Measurements from ENCODE around the gene HTR3E.

Gene HTR3E

GRCh38 chr3:184135149-184135910 lies 38.5 kb downstream of the HTR3E start, which contains the start of gene EIF2B5 (continued):
- TF ChIP-seq PRDM10 (tag by site-specific recombination; IDR thresholded peaks at IDR 0.05) (peak; percentile 90), ZNF768 (tag by site-specific recombination; IDR thresholded peaks at IDR 0.05) (no peak), ZNF175 (tag by site-specific recombination; IDR thresholded peaks at IDR 0.05) (no peak), ZBTB48 (tag by site-specific recombination; IDR thresholded peaks at IDR 0.05) (peak; percentile 63), YY2 (tag by site-specific recombination; IDR thresholded peaks at IDR 0.05) (peak; percentile 90), ZNF830 (tag by site-specific recombination; IDR thresholded peaks at IDR 0.05; ENCODE audit: low read depth) (no peak), ZFP37 (tag by site-specific recombination; IDR thresholded peaks at IDR 0.05) (peak; percentile 90), GLIS2 (tag by site-specific recombination; IDR thresholded peaks at IDR 0.05) (peak; percentile 77), SP2 (tag by site-specific recombination; IDR thresholded peaks at IDR 0.05) (peak; percentile 49), SCRT2 (tag by site-specific recombination; IDR thresholded peaks at IDR 0.05) (no peak), ZBTB20 (tag by site-specific recombination; IDR thresholded peaks at IDR 0.05) (peak; percentile 79; the same call in 1 of the 2 replicates), ZBTB21 (tag by site-specific recombination; IDR thresholded peaks at IDR 0.05) (0 out of 2 replicates have a peak, but pooled peaks have one; percentile 10), ZSCAN30 (tag by site-specific recombination; IDR thresholded peaks at IDR 0.05) (peak; percentile 83), SETDB1 (IDR thresholded peaks at IDR 0.05; ENCODE audit: insufficient read length, low read length) (no peak), ZNF398 (tag by site-specific recombination; IDR thresholded peaks at IDR 0.05) (no peak), ZXDB (tag by site-specific recombination; IDR thresholded peaks at IDR 0.05) (peak; percentile 91), ZIC2 (tag by site-specific recombination; IDR thresholded peaks at IDR 0.05) (peak; percentile 25; the same call in 1 of the 2 replicates), ZBTB10 (tag by site-specific recombination; IDR thresholded peaks at IDR 0.05) (no peak), YY1 (tag by site-specific recombination; IDR thresholded peaks at IDR 0.05) (peak; percentile 89), ZNF600 (tag by site-specific recombination; IDR thresholded peaks at IDR 0.05) (0 out of 2 replicates have a peak, but pooled peaks have one; percentile 28), ZNF24 (tag by site-specific recombination; IDR thresholded peaks at IDR 0.05) (no peak), ZNF266 (tag by site-specific recombination; IDR thresholded peaks at IDR 0.05; ENCODE audit: low read depth) (no peak), ZNF530 (tag by site-specific recombination; IDR thresholded peaks at IDR 0.05; ENCODE audit: low read depth) (no peak), ZNF660 (tag by site-specific recombination; IDR thresholded peaks at IDR 0.05) (peak; percentile 92), KLF16 (tag by site-specific recombination; IDR thresholded peaks at IDR 0.05) (0 out of 2 replicates have a peak, but pooled peaks have one; percentile 17), ZNF112 (tag by site-specific recombination; IDR thresholded peaks at IDR 0.05) (no peak), MEIS1 (CRISPR knock-in tag; IDR thresholded peaks at IDR 0.05; ENCODE audit: borderline replicate concordance) (no peak), ZBTB17 (tag by site-specific recombination; IDR thresholded peaks at IDR 0.05) (peak; percentile 90), ZNF248 (tag by site-specific recombination; IDR thresholded peaks at IDR 0.05) (no peak), ZEB2 (tag by site-specific recombination; IDR thresholded peaks at IDR 0.05) (peak; percentile 78; the same call in 1 of the 2 replicates)

Data from HEK293 (cell line).